Measurements from ENCODE around the gene KCND3. TPM values are rescaled to one million over a fixed set of nuclear protein-coding genes. Genes with fewer than 3 reads are reported as not detected.

KCND3 gene
- total RNA-seq, 1 experiment from 2014 or later = not detected

DNA sequence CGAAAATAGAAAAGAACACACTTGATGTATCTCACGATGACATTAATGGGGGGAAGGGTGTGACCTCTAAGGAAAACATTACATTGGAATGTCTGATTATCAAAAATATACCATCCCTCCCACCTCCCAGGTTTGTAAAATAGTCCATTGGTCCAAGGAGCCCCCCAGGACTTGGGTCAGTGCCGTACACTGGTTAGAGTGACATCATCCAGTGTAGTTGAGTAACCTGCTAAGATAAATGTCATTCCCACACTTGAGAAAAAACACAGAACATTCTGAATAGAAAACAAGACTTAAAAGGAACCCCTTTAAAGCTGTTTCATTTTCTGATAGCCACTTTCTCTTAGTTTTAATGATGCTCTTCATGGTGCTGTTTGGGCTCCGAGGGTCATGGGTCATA is 218.6 kb downstream of the KCND3 start:
- TF ChIP-seq, protein P1, sequence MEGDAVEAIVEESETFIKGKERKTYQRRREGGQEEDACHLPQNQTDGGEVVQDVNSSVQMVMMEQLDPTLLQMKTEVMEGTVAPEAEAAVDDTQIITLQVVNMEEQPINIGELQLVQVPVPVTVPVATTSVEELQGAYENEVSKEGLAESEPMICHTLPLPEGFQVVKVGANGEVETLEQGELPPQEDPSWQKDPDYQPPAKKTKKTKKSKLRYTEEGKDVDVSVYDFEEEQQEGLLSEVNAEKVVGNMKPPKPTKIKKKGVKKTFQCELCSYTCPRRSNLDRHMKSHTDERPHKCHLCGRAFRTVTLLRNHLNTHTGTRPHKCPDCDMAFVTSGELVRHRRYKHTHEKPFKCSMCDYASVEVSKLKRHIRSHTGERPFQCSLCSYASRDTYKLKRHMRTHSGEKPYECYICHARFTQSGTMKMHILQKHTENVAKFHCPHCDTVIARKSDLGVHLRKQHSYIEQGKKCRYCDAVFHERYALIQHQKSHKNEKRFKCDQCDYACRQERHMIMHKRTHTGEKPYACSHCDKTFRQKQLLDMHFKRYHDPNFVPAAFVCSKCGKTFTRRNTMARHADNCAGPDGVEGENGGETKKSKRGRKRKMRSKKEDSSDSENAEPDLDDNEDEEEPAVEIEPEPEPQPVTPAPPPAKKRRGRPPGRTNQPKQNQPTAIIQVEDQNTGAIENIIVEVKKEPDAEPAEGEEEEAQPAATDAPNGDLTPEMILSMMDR (IDR thresholded peaks at IDR 0.05; ENCODE audit: unreplicated experiment) = no peak
- no peak overlapping the region for H3K27ac Mint-ChIP-seq (ENCODE audit: low read depth, unreplicated experiment)
- H3K4me3 Mint-ChIP-seq (ENCODE audit: unreplicated experiment) = no peak overlapping the region
- H3K4me1 Mint-ChIP-seq (ENCODE audit: insufficient read depth, unreplicated experiment) = no peaks in the 10 kb centered on the region
- ChIA-PET CTCF (interaction anchor here (0.6 to 1.4 kb wide), 8 partner anchors 10 to 330 kb away, joined by 3 to 8 read pairs (median 3); no protein-coding TSS in a partner anchor), POLR2A (no interaction called here)
- H3K36me3 Mint-ChIP-seq (ENCODE audit: insufficient read depth, unreplicated experiment) = peaks cover 22% of the 10 kb centered on the region
- BruUV-seq (replicated peaks) = no TSS peak
- no peaks in the 10 kb centered on the region for H3K9me3 Mint-ChIP-seq (ENCODE audit: unreplicated experiment)
- H3K27me3 Mint-ChIP-seq (ENCODE audit: insufficient read depth, unreplicated experiment) = no peaks in the 10 kb centered on the region
- DNase-seq (ENCODE audit: unreplicated experiment) = no peak
- intact Hi-C loops (cut with micrococcal nuclease) = no loop called here

DNA sequence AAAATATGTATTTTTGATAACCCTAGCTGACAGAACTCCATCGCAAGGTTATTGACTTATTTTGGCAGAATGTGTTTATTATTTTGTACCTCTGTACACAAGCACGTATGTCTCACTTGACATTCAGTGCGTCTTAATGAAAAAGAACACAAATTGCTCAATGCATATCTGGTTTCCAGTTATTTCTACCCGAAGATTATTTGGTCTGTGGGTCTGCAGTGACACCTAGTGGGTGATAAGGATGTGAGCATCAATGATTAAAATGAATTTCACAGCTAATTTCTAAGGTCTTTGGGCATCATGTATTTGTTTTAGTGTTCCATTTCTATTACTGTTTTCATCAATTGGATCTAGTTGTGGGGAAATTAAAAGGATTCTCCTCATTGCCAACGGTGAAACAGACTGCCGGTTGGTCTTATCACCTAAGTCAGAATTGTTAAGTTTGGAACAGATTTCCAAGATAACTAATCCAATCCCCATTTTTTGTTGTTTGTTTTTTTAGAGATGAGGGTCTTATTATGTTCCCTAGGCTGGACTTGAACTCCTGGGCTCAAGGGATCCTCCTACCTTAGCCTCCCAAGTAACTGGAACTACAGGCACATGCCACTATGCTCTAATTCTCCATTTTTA is 219.8 kb downstream of the KCND3 start:
- intact Hi-C loops (cut with micrococcal nuclease) = loop anchor here (1.0 to 10.0 kb wide), 5 partner anchors 54 to 288 kb away; no protein-coding TSS in a partner anchor
- POLR2A ChIA-PET = interaction anchor here (0.8 to 4.0 kb wide), 6 partner anchors 9 to 261 kb away, joined by 3 to 23 read pairs (median 4); partner anchors contain the start of genes DDX20 and INKA2
- BruUV-seq (replicated peaks) = no TSS peak
- Mint-ChIP-seq H3K36me3 (ENCODE audit: insufficient read depth, unreplicated experiment) (peaks cover 35% of the 10 kb centered on the region), H3K4me3 (ENCODE audit: unreplicated experiment) (no peak overlapping the region), H3K27me3 (ENCODE audit: insufficient read depth, unreplicated experiment) (no peaks in the 10 kb centered on the region), H3K9me3 (ENCODE audit: unreplicated experiment) (no peaks in the 10 kb centered on the region), H3K4me1 (ENCODE audit: insufficient read depth, unreplicated experiment) (no peaks in the 10 kb centered on the region), H3K27ac (ENCODE audit: low read depth, unreplicated experiment) (no peak overlapping the region)
- CTCF ChIA-PET = interaction anchor here (0.5 to 8.4 kb wide), 33 partner anchors 9 to 629 kb away, joined by 3 to 73 read pairs (median 3); no protein-coding TSS in a partner anchor
- TF ChIP-seq, protein P1 (IDR thresholded peaks at IDR 0.05; ENCODE audit: unreplicated experiment) = peak; percentile 81
- peak; percentile 84 for DNase-seq (ENCODE audit: unreplicated experiment)

DNA sequence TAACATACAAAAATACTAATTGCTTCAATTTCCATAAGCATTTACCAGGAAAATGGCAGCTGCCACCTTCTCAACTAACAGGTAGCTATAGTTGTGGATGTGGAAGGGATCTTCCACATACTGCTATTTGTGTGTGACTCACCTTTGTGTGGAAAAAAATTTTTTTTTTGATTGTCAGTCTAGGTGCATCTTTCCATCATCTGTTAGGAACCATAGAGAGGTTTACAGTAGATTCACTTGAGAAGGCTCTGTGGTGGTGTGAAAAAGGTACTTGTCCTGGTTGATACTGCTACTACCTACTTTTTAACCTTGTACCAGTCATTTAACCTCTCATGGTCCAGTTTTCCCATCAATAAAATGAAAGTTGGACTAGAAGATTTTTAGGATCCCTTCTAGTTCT is 220.8 kb downstream of the KCND3 start:
- no peak for DNase-seq (ENCODE audit: unreplicated experiment)
- CTCF ChIA-PET = interaction anchor here (0.8 to 8.4 kb wide), 24 partner anchors 8 to 421 kb away, joined by 3 to 73 read pairs (median 4); partner anchors contain the start of genes INKA2 and KCND3
- Mint-ChIP-seq H3K36me3 (ENCODE audit: insufficient read depth, unreplicated experiment) (peaks cover 45% of the 10 kb centered on the region), H3K27ac (ENCODE audit: low read depth, unreplicated experiment) (no peak overlapping the region), H3K27me3 (ENCODE audit: insufficient read depth, unreplicated experiment) (no peaks in the 10 kb centered on the region), H3K4me1 (ENCODE audit: insufficient read depth, unreplicated experiment) (no peaks in the 10 kb centered on the region), H3K9me3 (ENCODE audit: unreplicated experiment) (no peaks in the 10 kb centered on the region), H3K4me3 (ENCODE audit: unreplicated experiment) (no peak overlapping the region)
- TF ChIP-seq, protein P1 (IDR thresholded peaks at IDR 0.05; ENCODE audit: unreplicated experiment) = no peak
- BruUV-seq (replicated peaks) = no TSS peak
- intact Hi-C loops (cut with micrococcal nuclease) = loop anchor here (1.0 to 10.0 kb wide), 5 partner anchors 53 to 287 kb away; no protein-coding TSS in a partner anchor
- POLR2A ChIA-PET = interaction anchor here (0.7 to 4.0 kb wide), 6 partner anchors 13 to 260 kb away, joined by 3 to 23 read pairs (median 4); partner anchors contain the start of genes DDX20 and INKA2

DNA sequence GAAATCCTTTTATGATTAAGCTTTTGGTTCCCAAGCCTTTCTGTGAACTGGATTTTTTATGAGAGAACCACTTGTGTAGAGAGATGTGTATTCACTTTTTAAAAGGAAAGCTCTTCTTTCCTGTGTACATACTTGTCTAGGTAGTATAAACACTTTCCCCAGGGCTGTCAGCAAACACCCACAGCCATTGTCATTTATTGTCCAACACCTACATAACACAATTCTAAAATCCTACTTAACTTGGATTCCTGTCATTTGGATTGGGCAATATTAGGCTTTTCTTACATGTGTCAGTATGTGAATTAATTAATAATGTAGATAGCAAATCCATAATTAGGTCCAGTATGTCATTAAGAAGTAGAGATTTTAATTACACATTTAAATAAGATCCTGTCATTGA is 221.4 kb downstream of the KCND3 start:
- intact Hi-C loops (cut with micrococcal nuclease) = loop anchor here (10.0 kb wide), 1 partner anchor 113 kb away; no protein-coding TSS in a partner anchor
- Mint-ChIP-seq H3K27ac (ENCODE audit: low read depth, unreplicated experiment) (no peak overlapping the region), H3K4me1 (ENCODE audit: insufficient read depth, unreplicated experiment) (no peaks in the 10 kb centered on the region), H3K4me3 (ENCODE audit: unreplicated experiment) (no peak overlapping the region), H3K36me3 (ENCODE audit: insufficient read depth, unreplicated experiment) (peaks cover 51% of the 10 kb centered on the region), H3K9me3 (ENCODE audit: unreplicated experiment) (no peaks in the 10 kb centered on the region), H3K27me3 (ENCODE audit: insufficient read depth, unreplicated experiment) (no peaks in the 10 kb centered on the region)
- CTCF ChIA-PET = interaction anchor here (0.8 to 8.4 kb wide), 12 partner anchors 8 to 286 kb away, joined by 3 to 73 read pairs (median 6); partner anchors contain the start of genes INKA2 and KCND3
- no TSS peak for BruUV-seq (replicated peaks)
- no peak for DNase-seq (ENCODE audit: unreplicated experiment)
- TF ChIP-seq, protein P1 (IDR thresholded peaks at IDR 0.05; ENCODE audit: unreplicated experiment) = no peak
- POLR2A ChIA-PET = interaction anchor here (0.7 to 4.0 kb wide), 5 partner anchors 12 to 260 kb away, joined by 3 to 23 read pairs (median 5); partner anchors contain the start of genes DDX20 and INKA2

Data from MCF 10A (cell line).